ENCODE measurements around the gene NRN1.

DNA sequence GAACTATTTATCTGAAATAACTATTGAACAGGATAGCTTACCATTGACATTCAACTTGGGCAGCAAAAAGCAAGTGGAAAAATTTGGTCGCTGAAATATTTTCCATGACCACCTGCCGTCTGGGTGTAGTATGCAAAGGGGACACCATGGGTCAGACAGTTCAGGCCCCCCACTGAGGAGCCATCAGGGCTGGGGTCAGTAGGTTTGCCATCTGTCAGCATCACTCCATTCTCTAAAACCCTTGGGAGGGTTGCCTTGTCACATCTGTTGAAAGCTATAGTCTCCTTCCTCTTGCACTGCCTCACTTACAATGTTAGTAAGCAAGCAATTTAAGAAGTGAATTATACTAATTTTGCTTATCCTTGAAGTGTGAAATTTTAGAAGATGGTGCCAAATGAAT, 44.9 kb downstream of the NRN1 start:
- TF ChIP-seq CTCF (IDR thresholded peaks at IDR 0.05; ENCODE audit: low read depth, low read length) (no peak), EZH2phosphoT487 (IDR thresholded peaks at IDR 0.05; ENCODE audit: low read depth) (no peak)
